Measurements from ENCODE around the gene GRM1.

DNA sequence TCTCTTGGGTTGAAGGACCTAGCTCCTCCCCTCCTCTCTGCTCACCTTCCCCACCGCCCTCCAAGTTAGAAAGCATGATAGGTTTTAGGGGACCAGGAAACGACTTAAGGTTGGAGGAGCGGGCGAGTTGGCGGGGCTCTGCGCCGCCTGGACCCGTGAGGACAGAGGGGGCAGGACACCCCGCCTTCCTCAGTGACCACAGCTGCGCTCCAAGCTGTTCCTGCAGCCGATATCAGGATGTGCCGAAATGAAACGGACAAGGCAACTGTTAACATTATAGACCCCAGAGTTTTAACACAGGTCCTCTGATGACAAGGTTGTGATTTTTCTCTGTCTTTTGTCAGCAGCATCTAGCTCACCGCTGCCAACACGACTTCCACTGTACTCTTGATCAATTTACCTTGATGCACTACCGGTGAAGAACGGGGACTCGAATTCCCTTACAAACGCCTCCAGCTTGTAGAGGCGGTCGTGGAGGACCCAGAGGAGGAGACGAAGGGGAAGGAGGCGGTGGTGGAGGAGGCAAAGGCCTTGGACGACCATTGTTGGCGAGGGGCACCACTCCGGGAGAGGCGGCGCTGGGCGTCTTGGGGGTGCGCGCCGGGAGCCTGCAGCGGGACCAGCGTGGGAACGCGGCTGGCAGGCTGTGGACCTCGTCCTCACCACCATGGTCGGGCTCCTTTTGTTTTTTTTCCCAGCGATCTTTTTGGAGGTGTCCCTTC is at the start of gene GRM1:
- TF ChIP-seq, protein P1, sequence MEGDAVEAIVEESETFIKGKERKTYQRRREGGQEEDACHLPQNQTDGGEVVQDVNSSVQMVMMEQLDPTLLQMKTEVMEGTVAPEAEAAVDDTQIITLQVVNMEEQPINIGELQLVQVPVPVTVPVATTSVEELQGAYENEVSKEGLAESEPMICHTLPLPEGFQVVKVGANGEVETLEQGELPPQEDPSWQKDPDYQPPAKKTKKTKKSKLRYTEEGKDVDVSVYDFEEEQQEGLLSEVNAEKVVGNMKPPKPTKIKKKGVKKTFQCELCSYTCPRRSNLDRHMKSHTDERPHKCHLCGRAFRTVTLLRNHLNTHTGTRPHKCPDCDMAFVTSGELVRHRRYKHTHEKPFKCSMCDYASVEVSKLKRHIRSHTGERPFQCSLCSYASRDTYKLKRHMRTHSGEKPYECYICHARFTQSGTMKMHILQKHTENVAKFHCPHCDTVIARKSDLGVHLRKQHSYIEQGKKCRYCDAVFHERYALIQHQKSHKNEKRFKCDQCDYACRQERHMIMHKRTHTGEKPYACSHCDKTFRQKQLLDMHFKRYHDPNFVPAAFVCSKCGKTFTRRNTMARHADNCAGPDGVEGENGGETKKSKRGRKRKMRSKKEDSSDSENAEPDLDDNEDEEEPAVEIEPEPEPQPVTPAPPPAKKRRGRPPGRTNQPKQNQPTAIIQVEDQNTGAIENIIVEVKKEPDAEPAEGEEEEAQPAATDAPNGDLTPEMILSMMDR (IDR thresholded peaks at IDR 0.05; ENCODE audit: insufficient read depth, low read length) = no peak
- TF ChIP-seq POLR2AphosphoS5 (IDR thresholded peaks at IDR 0.05; ENCODE audit: low read depth) (no peak), REST (IDR thresholded peaks at IDR 0.05; ENCODE audit: insufficient replicate concordance, low read depth) (no peak)

Measured in HL-60 (cell line).